Brain microvascular endothelial cell (primary cell): ENCODE results near the gene JADE1.

Experiments used
- DNase-seq: peaks from one replicate; pipeline ENCODE4 v3.0.0-alpha.2; 2020
- H3K27ac ChIP-seq: fragments of 250-450 bp; sonication (Bioruptor Pico); 2 replicates; pipeline ENCODE4 v1.5.1; 2020; ENCODE audit warnings: mild to moderate bottlenecking, moderate library complexity
- H3K27me3 ChIP-seq: fragments of 250-450 bp; sonication (Bioruptor Pico); replicated peaks from 2 replicates; pipeline ENCODE4 v1.5.1; 2020; ENCODE audit warnings: mild to moderate bottlenecking
- H3K36me3 ChIP-seq: fragments of 250-450 bp; sonication (Bioruptor Pico); replicated peaks from 2 replicates; pipeline ENCODE4 v1.5.1; 2020; ENCODE audit warnings: mild to moderate bottlenecking
- H3K4me3 ChIP-seq: 2 replicates; pipeline ENCODE4 v1.5.1; 2011; ENCODE audit warnings: low read depth, mild to moderate bottlenecking, control low read depth, low read length, moderate library complexity
- CTCF ChIP-seq: IDR thresholded peaks from 2 replicates; pipeline ENCODE4 v1.5.1; 2011; ENCODE audit warnings: low read depth, mild to moderate bottlenecking, moderate library complexity, low read length, control low read depth, inconsistent platforms; ENCODE audit errors: missing control alignments
- in situ Hi-C: cut with HindIII; loops from 2 replicates; pipeline ENCODE4 v1.10.0; 2017; ENCODE audit warnings: low sequenced_read_pairs, low pct_ligation_motif_present

Gene JADE1

GRCh38 chr4:128831531-128832242 is 22.2 kb downstream of the JADE1 start:
- no peaks in the 10 kb centered on the region for H3K27me3 ChIP-seq
- no peak overlapping the region for H3K4me3 ChIP-seq
- in situ Hi-C loops, result no loop called here
- peaks cover 15% of the 10 kb centered on the region for H3K36me3 ChIP-seq
- TF ChIP-seq CTCF, result no peak
- peak overlapping the region; percentile 66 for H3K27ac ChIP-seq
- peak; percentile 69 for DNase-seq

- Histone ChIP-seq H3K27ac (peak overlapping the region; percentile 66), H3K36me3 (peaks cover 16% of the 10 kb centered on the region), H3K4me3 (no peak overlapping the region), H3K27me3 (no peaks in the 10 kb centered on the region)
- no peak for DNase-seq
- in situ Hi-C loops, result no loop called here
- TF ChIP-seq CTCF, result no peak
Measured at GRCh38 chr4:128832243-128832625, 22.7 kb downstream of the JADE1 start.

- Histone ChIP-seq H3K27me3 (no peaks in the 10 kb centered on the region), H3K4me3 (no peak overlapping the region), H3K27ac (no peak overlapping the region), H3K36me3 (peaks cover 21% of the 10 kb centered on the region)
- TF ChIP-seq CTCF, result no peak
- no peak for DNase-seq
- in situ Hi-C loops, result no loop called here
Measured at GRCh38 chr4:128835498-128836222, 26.2 kb downstream of the JADE1 start.

GRCh38 chr4:128837198-128837597 is 27.7 kb downstream of the JADE1 start:
- DNase-seq, result no peak
- Histone ChIP-seq H3K27ac (no peak overlapping the region), H3K36me3 (peaks cover 17% of the 10 kb centered on the region), H3K27me3 (no peaks in the 10 kb centered on the region), H3K4me3 (no peak overlapping the region)
- in situ Hi-C loops, result no loop called here
- TF ChIP-seq CTCF, result no peak

- no peaks in the 10 kb centered on the region for H3K27me3 ChIP-seq
- in situ Hi-C loops, result no loop called here
- no peak for TF ChIP-seq CTCF
- H3K4me3 ChIP-seq, result no peak overlapping the region
- DNase-seq, result no peak
- peaks cover 15% of the 10 kb centered on the region for H3K36me3 ChIP-seq
- H3K27ac ChIP-seq, result no peak overlapping the region
Measured at GRCh38 chr4:128837679-128838078, 28.2 kb downstream of the JADE1 start.
